ENCODE data around the gene DNM3. TPM values are rescaled to one million over a fixed set of nuclear protein-coding genes. Genes with fewer than 3 reads are reported as not detected.

The DNM3 gene
- total RNA-seq, 1 experiment from 2014 or later, result 2.7 TPM

GRCh38 chr1:171845998-171846397 lies 4.7 kb downstream of the DNM3 start:
- Histone ChIP-seq H2BK5ac (ENCODE audit: insufficient read length, low read length) (no peak overlapping the region), H4K8ac (replicated peaks; ENCODE audit: insufficient read length, low read depth, low read length) (no peak overlapping the region), H2AFZ (ENCODE audit: low read length) (no peak overlapping the region), H4K91ac (ENCODE audit: insufficient read length, low read depth, low read length) (no peak overlapping the region), H3K4me1 (ENCODE audit: insufficient read depth, low read length) (0 out of 2 replicates have a peak, but pooled peaks cover 2% of the 10 kb centered on the region), H3K9me3 (ENCODE audit: control insufficient read depth, low read depth, low read length) (no peaks in the 10 kb centered on the region), H3K4me2 (ENCODE audit: insufficient read depth, insufficient read length, low read length) (no peak overlapping the region), H3K14ac (ENCODE audit: insufficient read depth, low read length) (no peak overlapping the region), H3K18ac (ENCODE audit: insufficient read length, low read depth, low read length) (no peak overlapping the region), H3K79me1 (ENCODE audit: insufficient read depth, low read depth, low read length, poor library complexity, severe bottlenecking) (no peaks in the 10 kb centered on the region), H2BK12ac (ENCODE audit: insufficient read length, low read depth, low read length) (no peak overlapping the region), H3T11ph (ENCODE audit: low read length) (no peak overlapping the region), H2BK20ac (ENCODE audit: low read depth, low read length, poor library complexity, severe bottlenecking) (no peak overlapping the region), H2BK15ac (ENCODE audit: low read depth, low read length) (no peak overlapping the region), H3K23ac (ENCODE audit: insufficient read length, low read depth, low read length) (no peak overlapping the region), H3K27ac (ENCODE audit: insufficient read length, low read depth, low read length) (no peak overlapping the region), H3K56ac (ENCODE audit: insufficient read length, low read depth, low read length) (no peak overlapping the region), H3K4ac (ENCODE audit: low read depth, low read length) (no peak overlapping the region), H3K9ac (ENCODE audit: extremely low read depth, insufficient read length, low read length) (no peak overlapping the region), H3K79me2 (ENCODE audit: insufficient read depth, low read length) (no peaks in the 10 kb centered on the region), H3K27me3 (ENCODE audit: insufficient read depth, low read length) (no peaks in the 10 kb centered on the region), H2BK120ac (ENCODE audit: low read depth, low read length, poor library complexity, severe bottlenecking) (no peak overlapping the region), H2AK5ac (ENCODE audit: insufficient read length, low read length) (no peak overlapping the region), H3K23me2 (ENCODE audit: insufficient read length, low read depth, low read length, poor library complexity, severe bottlenecking) (peaks cover 5% of the 10 kb centered on the region), H4K20me1 (ENCODE audit: control insufficient read depth, insufficient read depth, insufficient read length) (no peaks in the 10 kb centered on the region), H4K5ac (ENCODE audit: insufficient read length, low read depth, low read length) (no peak overlapping the region)
- TF ChIP-seq CTCF (conservative IDR thresholded peaks at IDR 0.05), result no peak
- Mint-ChIP-seq H3K36me3 (ENCODE audit: insufficient read depth in 1 of 3, low read depth in 3 of 3) (no peaks in the 10 kb centered on the region), H3K4me3 (no peak overlapping the region), H3K27me3 (ENCODE audit: low read depth) (peaks cover 13% of the 10 kb centered on the region), H3K9me3 (no peaks in the 10 kb centered on the region; a peak in 1 of 5 replicates), H3K27ac (no peak overlapping the region), H3K4me1 (peaks cover 12 to 13% of the 10 kb centered on the region in 2 experiments)
- DNase-seq, result no peak
